GM18858 (cell line): ENCODE results near the gene JUP.

Source experiments
- ATAC-seq: cut with Tn5 transposase; IDR thresholded peaks from one replicate; pipeline ENCODE4 v1.9.1; 2021; ENCODE audit not compliant: unreplicated experiment

JUP gene

GRCh38 chr17:41724476-41725050 lies 61.9 kb downstream of the JUP start:
- no peak for ATAC-seq

DNA sequence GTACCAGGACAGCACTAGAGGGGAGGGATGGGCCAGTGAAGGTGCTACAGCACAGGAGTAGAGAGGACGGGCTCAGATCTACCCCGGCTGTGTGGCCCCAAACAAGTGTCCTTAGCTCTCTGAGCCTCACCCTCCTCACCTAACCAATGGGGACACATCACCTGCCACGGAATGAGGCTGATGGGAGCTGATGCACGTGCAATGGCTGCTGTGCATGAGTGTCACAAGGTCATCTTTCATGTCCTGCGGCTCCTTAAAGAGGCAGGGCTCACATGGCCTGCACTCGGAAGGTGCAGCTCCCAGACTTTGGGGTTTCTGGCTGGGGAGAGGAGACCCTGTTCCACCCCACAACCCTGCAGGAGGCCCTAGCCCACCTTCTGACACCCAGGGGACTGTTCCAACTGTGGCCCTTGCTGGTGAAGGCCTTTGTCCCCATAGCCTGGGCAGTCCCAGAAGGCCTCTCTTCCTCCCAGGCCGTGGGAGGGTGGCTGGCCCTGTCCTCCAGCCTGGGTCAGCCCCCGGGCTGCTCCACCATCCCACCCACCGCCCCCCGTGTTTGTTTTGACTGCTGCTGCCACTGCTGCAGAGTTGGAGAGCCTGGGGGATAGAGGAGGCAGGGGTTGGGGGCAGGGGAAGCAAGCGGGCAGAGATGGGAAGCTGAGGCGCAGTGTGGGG lies 62.6 kb downstream of the JUP start:
- no peak for ATAC-seq

DNA sequence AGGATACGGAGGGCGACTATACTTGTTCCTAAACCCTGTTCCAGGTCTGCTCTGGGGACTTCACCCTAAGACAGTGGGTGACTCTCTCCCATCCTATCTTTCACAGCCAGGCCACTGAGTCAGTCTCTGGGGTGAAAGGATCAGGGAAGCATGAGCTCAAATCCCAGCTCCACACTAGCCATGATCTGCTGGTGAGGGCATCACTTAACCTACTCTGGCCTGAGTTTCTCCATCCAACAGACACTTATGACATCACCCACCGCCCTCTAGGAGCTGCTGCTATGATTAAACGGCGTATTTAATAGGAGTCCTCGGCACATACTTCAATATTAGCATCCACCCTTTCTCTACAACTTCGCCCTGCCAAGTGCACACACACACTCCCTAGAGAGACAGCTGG lies 64.3 kb downstream of the JUP start:
- no peak for ATAC-seq

DNA sequence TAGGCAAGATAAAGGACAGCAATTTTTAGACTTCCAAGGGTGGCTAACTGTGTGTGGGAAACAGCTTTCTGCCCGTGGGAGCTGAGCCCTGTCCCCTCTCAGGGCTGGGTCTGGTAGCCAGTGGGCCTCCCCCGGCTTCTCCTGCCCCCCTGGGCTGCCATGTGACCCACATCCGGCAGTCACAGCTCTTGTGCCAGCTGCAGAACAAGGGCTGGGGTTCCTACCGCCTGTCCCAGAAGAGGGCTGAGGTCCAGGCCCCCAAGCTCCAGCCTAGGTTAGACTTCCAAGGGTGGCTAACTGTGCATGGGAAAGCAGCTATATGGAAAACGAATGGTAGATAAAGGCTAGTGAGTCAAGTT lies 68.2 kb downstream of the JUP start:
- ATAC-seq = no peak

GRCh38 chr17:41717408-41718286 lies 68.9 kb downstream of the JUP start:
- no peak for ATAC-seq

DNA sequence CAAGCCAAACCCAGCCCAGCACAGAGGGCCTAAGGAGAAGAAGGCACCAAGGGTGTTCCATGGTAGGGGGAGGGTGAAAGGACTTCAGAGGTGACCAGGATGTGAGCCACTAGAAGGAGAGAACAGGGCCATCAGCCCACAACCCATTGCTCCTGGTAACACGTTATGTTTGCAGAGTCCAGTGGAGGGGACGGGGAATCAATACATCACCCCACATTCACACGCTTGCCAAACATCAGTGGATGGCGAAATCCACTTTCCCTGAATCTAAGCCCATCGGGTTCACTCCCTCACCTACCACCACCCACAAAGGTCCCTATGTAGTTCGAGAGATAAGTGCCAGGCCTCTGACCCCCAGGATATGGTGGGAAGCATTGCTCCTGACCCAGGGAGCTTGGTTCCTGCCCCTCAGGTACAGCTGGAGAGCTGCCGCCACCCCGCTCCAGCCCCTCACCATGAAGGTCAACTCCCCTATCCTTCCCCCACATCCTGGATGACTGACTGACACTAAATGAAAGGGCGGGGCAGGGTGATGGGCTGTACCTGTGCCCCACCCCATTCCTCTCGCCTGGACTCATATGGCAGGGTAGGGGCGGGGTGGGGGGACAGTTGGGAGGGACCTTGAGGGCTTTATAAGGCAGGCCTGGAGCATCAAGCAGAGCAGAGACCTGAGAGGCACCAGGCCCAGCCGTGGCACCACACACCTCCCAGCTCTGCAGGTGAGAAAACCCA lies 74.7 kb downstream of the JUP start, which contains the start of gene GAST:
GAST (plus strand) TSS at position 663 of the 732 bp plus-strand sequence. CDS start 3,106 bp downstream, outside the sequence.
- ATAC-seq = no peak

DNA sequence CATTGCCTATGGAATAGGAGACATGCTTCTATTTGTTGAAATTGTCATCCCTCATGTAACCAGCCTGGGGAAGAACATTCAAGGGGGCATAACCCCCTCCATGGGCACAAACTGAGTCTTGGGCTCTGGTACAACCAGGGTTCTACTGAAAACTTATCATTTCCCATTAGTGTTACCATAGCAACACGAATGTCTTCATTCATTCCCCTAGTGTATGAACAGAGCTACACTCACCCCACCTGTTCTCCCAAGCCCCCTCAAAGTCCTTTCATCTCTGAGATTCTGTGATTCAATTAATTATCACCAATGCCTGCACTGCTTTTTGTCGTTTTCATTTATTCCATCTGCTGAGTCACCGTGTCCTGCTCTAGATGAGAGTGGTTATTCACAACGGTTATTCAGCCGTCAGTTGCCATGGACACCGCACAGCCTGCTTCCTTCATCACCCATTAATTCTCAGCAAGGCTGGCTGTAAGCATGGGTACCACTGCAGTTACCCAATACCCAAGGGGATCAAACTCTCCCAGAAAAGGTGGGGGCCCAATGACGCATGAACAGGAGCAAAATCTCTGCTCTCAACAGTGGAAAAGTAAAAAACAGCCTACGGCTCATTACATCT lies 75.9 kb downstream of the JUP start:
- no peak for ATAC-seq

- no peak for ATAC-seq
These were observed 78.5 kb downstream of the JUP start for GRCh38 chr17:41707803-41708669.

- no peak for ATAC-seq
These were observed 81.1 kb downstream of the JUP start for GRCh38 chr17:41705271-41705991.
